ENCODE results near the gene SLC43A1.
A peak's percentile ranks its signal among the peaks of the same experiment; 100 is the strongest.
"Not testable (repeated sequence)": the region's sequence is repeated elsewhere in the genome, so short reads cannot be mapped to it uniquely, and the experiment has no call there.

SLC43A1 gene
- 13.3 to 13.4 reads per million in 2 donors for total RNA-seq

GRCh38 chr11:57515332-57516060, at the start of gene SLC43A1:
SLC43A1 (minus strand) TSS chr11:57515702; CDS start chr11:57514111, 1,591 bp downstream.
- DNase-seq: peak in 2 of 5 experiments; percentile 10 to 48

- no peak for DNase-seq
Observed at GRCh38 chr11:57562596-57562995, 47.1 kb upstream of the SLC43A1 start.

- DNase-seq: no peak
Observed at GRCh38 chr11:57560146-57560545, 44.6 kb upstream of the SLC43A1 start.

- no peak for DNase-seq
Observed at GRCh38 chr11:57556041-57556440, 40.5 kb upstream of the SLC43A1 start.

GRCh38 chr11:57555393-57555792, 39.9 kb upstream of the SLC43A1 start:
- DNase-seq: no peak

GRCh38 chr11:57552479-57552878, 37.0 kb upstream of the SLC43A1 start:
- no peak for DNase-seq

GRCh38 chr11:57551941-57552340, 36.4 kb upstream of the SLC43A1 start:
- no peak for DNase-seq

GRCh38 chr11:57549983-57550382, 34.5 kb upstream of the SLC43A1 start:
- DNase-seq: no peak

GRCh38 chr11:57547854-57548377, 32.4 kb upstream of the SLC43A1 start:
- DNase-seq: peak in 1 of 5 experiments; percentile 43

GRCh38 chr11:57546869-57547475, 31.5 kb upstream of the SLC43A1 start:
- no peak for DNase-seq

- no peak for DNase-seq
Observed at GRCh38 chr11:57546451-57546850, 30.9 kb upstream of the SLC43A1 start.

- no peak for DNase-seq
Observed at GRCh38 chr11:57545883-57546282, 30.4 kb upstream of the SLC43A1 start.

GRCh38 chr11:57544566-57544965, 29.1 kb upstream of the SLC43A1 start:
- DNase-seq: no peak

- no peak for DNase-seq
Observed at GRCh38 chr11:57543593-57543992, 28.1 kb upstream of the SLC43A1 start.

GRCh38 chr11:57542582-57542981, 27.1 kb upstream of the SLC43A1 start:
- DNase-seq: no peak

GRCh38 chr11:57541169-57541568, 25.7 kb upstream of the SLC43A1 start:
- no peak for DNase-seq

- DNase-seq: no peak
Observed at GRCh38 chr11:57539342-57539741, 23.8 kb upstream of the SLC43A1 start.

- DNase-seq: no peak
Observed at GRCh38 chr11:57536947-57537619, 21.6 kb upstream of the SLC43A1 start, which contains the start of gene SMTNL1. SMTNL1 (plus strand) TSS chr11:57537595; CDS start chr11:57542643, 5,048 bp downstream.

GRCh38 chr11:57534449-57534848, 18.9 kb upstream of the SLC43A1 start:
- not testable (repeated sequence) for DNase-seq

- DNase-seq: peak; percentile 72 to 99 (median 87)
Observed at GRCh38 chr11:57530596-57531507, 15.3 kb upstream of the SLC43A1 start, which contains the start of gene TIMM10. TIMM10 (minus strand) TSS chr11:57530754; CDS start chr11:57530189, 565 bp downstream.

GRCh38 chr11:57530215-57530595, 14.7 kb upstream of the SLC43A1 start:
- DNase-seq: no peak

- no peak for DNase-seq
Observed at GRCh38 chr11:57529012-57529411, 13.5 kb upstream of the SLC43A1 start.
